ENCODE data around the gene ARHGEF10L.
"Not testable (repeated sequence)": the region's sequence is repeated elsewhere in the genome, so short reads cannot be mapped to it uniquely, and the experiment has no call there.

The ARHGEF10L gene

GRCh38 chr1:17615157-17615556 lies 75.7 kb downstream of the ARHGEF10L start:
- no peak for DNase-seq

DNA sequence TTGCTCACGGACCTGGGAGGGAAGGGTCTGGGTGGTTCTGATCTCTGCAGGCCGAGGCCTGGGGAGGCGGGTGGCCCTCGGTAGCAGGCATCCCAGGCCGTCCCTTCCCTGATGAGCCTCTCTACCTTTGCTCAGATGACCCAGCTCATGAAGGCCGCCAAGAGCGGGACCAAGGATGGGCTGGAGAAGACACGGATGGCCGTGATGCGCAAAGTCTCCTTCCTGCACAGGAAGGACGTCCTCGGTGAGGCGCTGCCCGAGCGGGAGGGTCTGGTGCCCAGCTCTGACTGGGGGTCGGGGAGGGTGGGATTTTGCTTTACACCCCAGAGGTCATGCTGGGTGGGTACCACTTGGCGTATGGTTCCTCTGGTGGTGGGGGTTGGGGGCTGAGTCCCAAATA lies 76.5 kb downstream of the ARHGEF10L start:
- no peak for DNase-seq

DNA sequence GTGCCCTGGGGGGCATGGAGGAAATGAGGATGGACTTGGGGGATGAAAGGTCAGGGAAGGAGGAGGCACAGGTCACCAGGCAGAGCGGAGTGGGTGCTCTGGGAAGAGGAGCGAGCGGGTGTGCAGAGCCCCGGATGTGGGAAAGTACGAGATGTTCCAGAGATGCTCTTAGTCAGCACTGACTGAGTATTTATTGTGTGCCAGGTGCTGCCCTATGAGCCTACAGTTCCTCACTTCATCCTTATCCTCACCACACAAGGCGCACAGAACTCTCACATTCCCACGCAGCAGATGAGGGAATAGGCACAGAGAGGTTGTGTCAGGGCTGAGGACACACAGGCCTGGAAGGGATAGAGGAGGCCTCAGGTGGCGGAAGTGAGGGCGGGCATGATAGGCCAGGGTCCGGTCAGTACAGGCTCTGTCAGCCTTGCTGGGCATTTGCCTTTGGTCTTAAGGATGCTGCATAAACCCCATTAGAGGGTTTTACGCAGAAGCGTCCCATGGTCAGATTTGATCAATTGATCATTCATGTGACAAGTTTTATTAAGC lies 77.3 kb downstream of the ARHGEF10L start:
- no peak for DNase-seq

DNA sequence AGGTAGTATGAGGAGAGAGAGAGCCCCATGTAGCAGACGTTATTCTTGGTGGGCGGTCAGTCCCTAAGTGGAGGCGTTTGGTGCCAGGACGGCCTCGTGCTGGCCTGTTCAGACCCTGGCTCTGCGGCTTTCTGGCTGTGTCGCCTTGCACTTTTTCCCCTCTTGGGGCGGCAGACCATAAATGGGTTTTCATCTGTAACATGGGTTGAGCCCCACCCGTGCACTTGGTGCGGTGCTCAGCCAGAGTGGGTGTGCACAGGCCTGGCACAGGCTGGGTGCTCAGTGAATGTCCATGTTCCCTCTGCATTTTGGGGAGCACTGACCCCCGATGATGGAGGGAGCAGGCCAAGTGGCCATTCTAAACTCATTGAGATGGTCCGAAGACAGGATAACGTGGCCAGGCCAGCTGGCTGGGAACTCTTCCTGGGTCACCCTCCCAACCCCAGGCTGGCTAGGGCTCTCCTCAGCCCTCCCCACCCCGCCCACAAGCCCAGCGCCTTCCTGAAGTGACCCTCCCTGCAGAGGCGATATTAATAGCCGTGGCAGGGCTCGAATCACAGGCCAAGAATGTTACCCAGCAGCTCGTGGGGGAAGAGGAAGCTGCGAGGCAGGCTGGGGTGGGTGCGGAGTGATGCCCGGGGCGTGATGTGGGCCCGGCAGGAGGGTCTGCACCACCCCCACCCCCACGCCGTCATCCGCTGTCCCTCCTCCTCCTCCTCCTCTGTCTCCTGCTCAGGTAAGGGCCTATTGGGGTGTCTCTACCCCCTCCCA lies 78.5 kb downstream of the ARHGEF10L start:
- no peak for DNase-seq

- DNase-seq = no peak
Measured at GRCh38 chr1:17618558-17619247, 79.2 kb downstream of the ARHGEF10L start.

DNA sequence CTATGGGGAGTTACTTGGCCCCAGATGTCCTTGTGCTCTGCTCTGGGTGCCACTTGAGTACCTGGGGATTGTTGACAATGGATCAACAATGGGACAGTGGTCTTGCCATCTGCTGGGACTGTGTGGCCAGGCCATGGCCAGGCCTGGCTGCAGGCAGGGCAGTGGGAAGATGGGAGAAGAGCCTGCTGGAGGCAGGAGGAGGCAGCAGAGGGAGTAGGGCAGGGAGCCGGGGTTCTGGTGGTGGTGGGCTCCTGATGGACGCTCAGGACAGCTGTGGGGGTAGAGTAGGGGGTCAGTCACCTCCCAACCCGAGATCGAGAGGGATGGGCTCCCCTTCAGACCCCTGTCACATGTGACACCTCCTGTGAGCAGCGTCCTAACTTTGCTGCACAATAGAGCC lies 81.0 kb downstream of the ARHGEF10L start:
- DNase-seq = no peak

DNA sequence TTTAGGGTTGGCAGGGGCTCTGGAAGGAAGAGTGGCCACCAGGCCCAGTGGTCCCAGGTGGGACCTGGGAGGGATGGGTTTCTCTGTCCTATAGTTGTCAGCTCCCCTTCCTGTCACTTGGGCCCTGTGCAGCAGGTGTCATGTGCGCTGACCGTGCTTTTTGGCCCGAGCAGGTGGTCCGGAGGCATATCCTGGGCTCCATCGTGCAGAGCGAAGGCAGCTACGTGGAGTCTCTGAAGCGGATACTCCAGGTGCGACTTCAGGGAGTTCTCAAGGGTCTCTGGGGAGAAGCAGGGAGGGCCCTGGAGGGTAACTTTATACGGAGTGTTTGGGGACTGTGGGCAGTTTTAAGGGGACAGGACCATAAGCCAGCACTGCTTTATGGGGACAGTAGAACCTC lies 82.2 kb downstream of the ARHGEF10L start:
- DNase-seq = no peak

- no peak for DNase-seq
Measured at GRCh38 chr1:17622823-17623222, 83.3 kb downstream of the ARHGEF10L start.

- no peak for DNase-seq
Measured at GRCh38 chr1:17624611-17625233, 85.2 kb downstream of the ARHGEF10L start.

DNA sequence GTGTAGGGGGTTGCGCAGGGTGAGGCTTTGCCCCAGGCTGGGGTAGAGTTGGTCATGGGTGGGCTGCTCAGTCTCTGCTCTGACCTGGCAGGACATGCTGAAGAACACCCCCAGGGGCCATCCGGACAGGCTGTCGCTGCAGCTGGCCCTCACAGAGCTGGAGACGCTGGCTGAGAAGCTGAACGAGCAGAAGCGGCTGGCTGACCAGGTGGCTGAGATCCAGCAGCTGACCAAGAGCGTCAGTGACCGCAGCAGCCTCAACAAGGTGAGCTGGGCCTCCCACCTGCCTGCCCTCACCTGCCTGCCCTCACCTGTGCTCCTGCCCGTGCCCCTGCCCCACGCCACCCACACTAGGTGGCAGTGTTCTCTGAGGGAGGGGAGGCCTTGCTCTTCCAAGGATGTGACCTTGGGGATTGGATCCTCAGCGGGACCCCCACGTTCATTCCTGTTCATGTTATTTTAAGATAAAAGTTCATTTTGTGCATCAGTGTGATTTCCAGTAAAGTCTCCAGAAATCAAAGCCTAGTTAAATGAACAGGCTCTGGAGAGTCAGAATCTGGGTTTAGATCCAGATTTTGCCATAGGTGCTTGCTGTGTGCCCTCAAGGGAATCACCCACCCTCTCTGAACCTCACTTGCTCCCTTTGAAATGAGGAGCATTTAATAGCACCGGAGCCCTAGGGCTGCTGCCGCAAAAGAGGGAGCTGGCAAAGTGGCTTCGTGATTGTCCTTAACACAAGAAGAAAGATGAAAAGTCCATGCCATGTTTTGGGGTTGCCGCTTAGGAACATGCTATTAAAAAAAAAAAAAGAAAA lies 87.9 kb downstream of the ARHGEF10L start:
- no peak for DNase-seq

DNA sequence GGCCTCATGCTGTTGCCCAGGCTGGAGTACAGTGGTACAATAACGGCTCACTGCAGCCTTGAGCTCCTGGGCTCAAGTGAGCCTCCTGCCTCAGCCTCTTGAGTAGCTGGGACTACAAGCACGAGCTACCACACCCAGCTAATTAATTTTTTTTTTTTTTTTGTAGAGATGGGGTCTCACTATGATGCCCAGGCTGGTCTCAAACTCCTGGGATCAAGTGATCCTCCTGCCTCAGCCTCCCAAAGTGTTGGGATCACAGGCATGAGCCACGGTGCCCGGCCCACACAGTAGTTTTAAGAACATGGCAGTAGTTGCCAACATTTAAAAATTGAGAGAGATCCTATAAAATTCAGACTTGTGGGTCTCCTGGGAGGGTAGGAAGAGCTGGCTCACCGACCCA lies 89.5 kb downstream of the ARHGEF10L start:
- not testable (repeated sequence) for DNase-seq

- no peak for DNase-seq
Measured at GRCh38 chr1:17629460-17629859, 90.0 kb downstream of the ARHGEF10L start.

DNA sequence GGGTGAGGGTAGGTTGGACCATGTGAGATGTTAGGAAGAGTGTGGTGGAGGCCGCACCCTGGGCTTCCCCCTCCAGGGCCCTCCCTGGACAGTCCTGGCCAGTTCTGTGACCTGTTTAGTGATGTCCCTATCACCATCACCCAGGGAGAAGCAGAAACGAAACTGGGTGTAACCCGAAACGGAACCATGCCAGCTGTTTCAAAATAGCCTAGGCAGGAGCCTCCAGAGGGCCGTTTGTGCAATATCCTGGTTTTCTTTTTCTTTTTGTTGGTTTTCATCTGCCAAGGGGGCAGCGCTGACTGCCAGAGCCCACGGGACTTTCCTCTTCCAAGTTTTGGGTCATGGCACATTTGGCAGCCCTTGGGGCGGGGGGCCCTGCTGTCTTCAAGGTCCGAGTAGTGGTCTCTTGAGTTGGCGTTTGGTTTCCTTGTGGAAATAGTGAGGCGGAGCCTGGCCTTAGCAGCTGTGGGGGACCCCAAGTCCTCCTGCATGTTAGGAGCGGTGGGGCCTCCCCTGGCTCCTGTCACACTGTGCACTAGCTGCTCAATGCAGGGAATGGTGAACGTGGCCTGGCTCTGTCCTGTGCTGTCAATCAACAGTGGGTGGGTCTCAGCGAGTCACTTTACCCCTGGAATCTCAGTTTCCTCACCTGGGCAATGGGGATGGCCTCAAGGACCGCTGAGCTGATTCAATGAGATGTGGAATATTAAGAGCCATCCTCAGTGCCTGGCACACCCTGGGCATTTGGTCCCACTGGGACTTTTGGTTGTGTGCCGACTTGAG lies 90.7 kb downstream of the ARHGEF10L start:
- DNase-seq = no peak

- DNase-seq = no peak
Measured at GRCh38 chr1:17630986-17631385, 91.5 kb downstream of the ARHGEF10L start.

DNA sequence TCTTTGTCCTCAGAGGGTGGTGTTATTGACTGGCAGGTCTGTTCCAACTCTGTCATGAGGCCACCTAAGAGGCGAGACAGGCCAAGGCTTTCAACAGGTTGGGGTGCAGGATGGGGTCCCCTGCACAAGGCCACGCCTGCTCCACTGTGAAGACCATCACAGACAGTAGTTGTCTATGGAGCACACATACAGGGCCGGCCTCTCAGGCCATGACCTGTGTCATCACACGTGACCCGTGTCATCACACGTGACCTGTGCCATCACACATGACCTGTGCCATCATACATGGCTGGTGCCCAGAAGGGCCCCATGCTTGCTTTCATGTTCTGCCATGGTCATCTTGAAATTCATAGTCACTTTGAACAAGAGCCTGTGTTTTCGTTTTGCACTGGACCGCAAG lies 91.9 kb downstream of the ARHGEF10L start:
- no peak for DNase-seq

GRCh38 chr1:17632106-17632505 lies 92.6 kb downstream of the ARHGEF10L start:
- DNase-seq = no peak

DNA sequence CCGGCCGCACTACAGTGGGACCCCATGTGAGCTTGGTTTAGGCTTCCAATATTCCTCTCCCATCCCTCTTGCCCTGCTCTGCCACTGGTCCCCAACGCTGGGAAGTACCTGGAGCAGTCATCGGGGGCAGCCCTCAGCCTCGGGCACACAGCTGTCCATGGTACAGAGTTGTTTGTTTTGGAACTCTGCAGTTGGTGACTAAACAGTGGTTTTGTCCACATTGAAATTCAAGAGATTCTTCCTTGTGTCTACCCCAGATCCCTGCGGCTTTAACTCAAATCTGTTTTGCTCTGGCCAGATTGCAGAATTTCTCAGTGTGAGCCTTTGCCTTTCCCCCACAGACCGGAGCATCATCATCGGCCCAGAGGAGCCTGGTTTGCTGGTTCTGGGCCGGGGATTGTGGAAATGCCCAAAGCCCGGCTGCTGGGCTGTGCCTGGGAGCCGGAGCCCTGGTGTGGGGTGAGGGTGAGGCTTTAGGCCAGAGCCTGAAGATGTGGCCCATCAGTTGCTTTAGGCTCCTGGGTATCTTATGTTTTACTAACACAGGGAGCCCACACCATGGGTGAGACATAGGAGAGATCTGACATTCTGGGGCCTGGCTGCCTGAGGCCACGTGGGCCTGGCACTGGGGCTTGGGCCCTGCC lies 93.2 kb downstream of the ARHGEF10L start:
- DNase-seq = no peak

DNA sequence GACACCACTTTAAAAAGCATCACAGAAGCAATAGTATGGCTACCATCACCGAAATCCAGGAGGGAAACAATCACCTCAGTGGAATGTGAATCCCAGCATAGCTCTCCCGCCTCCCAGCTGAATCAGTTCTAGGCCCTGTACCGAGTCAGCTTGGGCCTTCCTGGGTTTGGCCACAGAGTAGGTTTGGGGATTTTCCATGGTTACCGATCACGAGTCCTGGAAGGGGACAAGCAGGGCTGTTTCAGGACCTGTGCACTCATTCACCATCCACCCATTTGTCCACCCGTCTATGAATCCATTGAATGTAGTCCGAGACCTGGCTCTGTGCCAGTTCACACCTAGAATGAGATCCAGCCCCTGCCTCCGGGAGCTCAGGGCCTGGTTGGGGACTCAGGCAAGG lies 94.2 kb downstream of the ARHGEF10L start:
- DNase-seq = no peak

DNA sequence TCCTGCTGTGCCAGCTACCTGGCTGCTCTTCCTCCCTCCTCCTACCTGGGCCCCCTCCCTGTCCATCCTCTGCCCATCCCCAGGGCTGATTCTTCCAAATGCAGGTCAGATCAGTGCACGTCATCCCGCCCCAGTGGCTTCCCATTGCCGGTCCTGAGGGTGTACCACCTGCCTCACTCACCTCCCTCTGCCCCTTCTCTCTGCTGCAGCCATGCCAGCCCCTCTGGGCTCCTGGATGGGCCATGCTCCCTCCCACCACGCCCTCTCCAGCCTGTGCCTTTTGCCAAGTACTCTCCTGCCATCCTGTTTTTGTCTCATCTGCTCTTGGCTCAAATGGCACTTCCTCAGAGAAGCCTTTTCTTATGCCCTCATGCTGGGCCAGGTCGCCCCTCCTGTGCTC lies 95.8 kb downstream of the ARHGEF10L start:
- DNase-seq = no peak

DNA sequence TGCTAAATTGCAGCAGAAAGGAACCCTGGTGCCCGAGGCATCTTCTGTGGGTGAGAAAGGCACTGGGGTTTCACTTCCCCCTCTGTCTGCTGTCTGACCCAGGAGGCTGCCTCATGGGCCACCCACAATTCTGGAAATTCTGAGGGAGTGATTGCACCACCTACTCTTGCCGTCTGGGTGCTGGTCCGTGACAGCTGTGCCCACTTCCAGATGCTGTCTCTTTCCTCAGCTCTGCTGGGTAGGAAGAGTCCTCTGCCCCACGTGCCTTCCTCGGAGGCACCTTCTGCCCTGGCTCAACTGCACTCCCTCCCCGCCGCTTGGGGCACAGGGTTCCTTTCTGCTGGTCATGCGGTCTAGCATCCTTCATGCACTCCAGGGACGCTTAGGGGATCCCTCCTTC lies 96.3 kb downstream of the ARHGEF10L start:
- no peak for DNase-seq

GRCh38 chr1:17636612-17637011 lies 97.1 kb downstream of the ARHGEF10L start:
- DNase-seq = no peak

DNA sequence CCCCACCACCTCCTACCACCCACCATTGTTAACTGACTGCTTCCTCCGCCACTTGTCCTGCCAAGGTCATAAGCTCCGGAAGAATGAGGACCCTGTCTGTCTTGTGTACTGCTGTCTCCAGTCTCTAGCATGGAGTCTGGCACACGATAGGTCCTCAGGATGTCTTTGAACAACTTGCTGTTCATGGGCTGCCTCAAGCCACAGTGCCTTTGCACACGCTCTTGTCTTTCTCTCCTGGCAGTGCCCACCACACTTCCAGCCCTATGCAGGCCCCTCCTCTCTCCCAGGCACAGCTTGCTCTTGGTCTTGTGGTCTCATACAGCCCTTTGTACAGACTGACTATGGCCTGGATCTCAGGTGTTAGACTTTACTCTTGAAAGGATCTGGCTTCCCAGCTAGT lies 97.6 kb downstream of the ARHGEF10L start:
- DNase-seq = no peak
